Astrocyte (in vitro differentiated cells and primary cell): ENCODE measurements around the gene PARD3B. TPM values are rescaled to one million over a fixed set of nuclear protein-coding genes. Genes with fewer than 3 reads are reported as not detected.

Experiments used
- DNase-seq: peaks from one replicate; pipeline ENCODE4 v3.0.0-alpha.2; 2010; ENCODE audit warnings: low read depth
- FAIRE-seq: peaks from 2 replicates; lab custom pipeline; 2011; peaks lifted over from hg19 to GRCh38; lab: Jason Lieb, UNC
- H2AFZ ChIP-seq: 2 replicates; pipeline ENCODE4 v1.6.0; 2012; ENCODE audit warnings: low read depth, low read length, inconsistent platforms
- H3K27ac ChIP-seq: 2 replicates; pipeline ENCODE4 v1.5.1; 2011; ENCODE audit warnings: low read depth, low read length, inconsistent platforms
- H3K27me3 ChIP-seq: 2 replicates; pipeline ENCODE4 v1.6.0; 2011; ENCODE audit warnings: low read length, inconsistent platforms; ENCODE audit not compliant: insufficient read depth
- H3K36me3 ChIP-seq: 2 replicates; pipeline ENCODE4 v1.5.1; 2011; ENCODE audit warnings: low read length, inconsistent platforms; ENCODE audit not compliant: insufficient read depth
- H3K4me1 ChIP-seq: 2 replicates; pipeline ENCODE4 v1.5.1; 2011; ENCODE audit warnings: low read length, inconsistent platforms; ENCODE audit not compliant: insufficient read depth
- H3K4me2 ChIP-seq: 2 replicates; pipeline ENCODE4 v1.6.0; 2012; ENCODE audit warnings: low read length, inconsistent platforms
- H3K4me3 ChIP-seq: 2 replicates; pipeline ENCODE4 v1.5.1; 2011; ENCODE audit warnings: low read depth, mild to moderate bottlenecking, low read length, inconsistent platforms; ENCODE audit not compliant: insufficient read depth
- H3K79me2 ChIP-seq: 2 replicates; pipeline ENCODE4 v1.6.0; 2012; ENCODE audit warnings: mild to moderate bottlenecking, low read length, inconsistent platforms; ENCODE audit not compliant: insufficient read depth
- H3K9ac ChIP-seq: 2 replicates; pipeline ENCODE4 v1.6.0; 2012; ENCODE audit warnings: mild to moderate bottlenecking, low read length, inconsistent platforms
- H3K9me3 ChIP-seq: 2 replicates; pipeline ENCODE4 v1.5.1; 2012; ENCODE audit warnings: low read depth, mild to moderate bottlenecking, low read length, inconsistent platforms; ENCODE audit not compliant: insufficient read depth
- H4K20me1 ChIP-seq: 2 replicates; pipeline ENCODE4 v1.6.0; 2012; ENCODE audit warnings: low read length, inconsistent platforms; ENCODE audit not compliant: insufficient read depth
- H3K27ac Mint-ChIP-seq: one replicate; pipeline ENCODE4 v1.8.0; 2021; ENCODE audit warnings: mild to moderate bottlenecking, mixed read lengths; ENCODE audit not compliant: unreplicated experiment
- H3K27me3 Mint-ChIP-seq: one replicate; pipeline ENCODE4 v1.8.0; 2021; ENCODE audit warnings: low read depth, mixed read lengths; ENCODE audit not compliant: unreplicated experiment
- H3K36me3 Mint-ChIP-seq: one replicate; pipeline ENCODE4 v1.8.0; 2021; ENCODE audit warnings: low read depth, mixed read lengths; ENCODE audit not compliant: unreplicated experiment
- H3K4me1 Mint-ChIP-seq: one replicate; pipeline ENCODE4 v1.8.0; 2021; ENCODE audit warnings: low read depth, mixed read lengths; ENCODE audit not compliant: unreplicated experiment
- H3K4me3 Mint-ChIP-seq: one replicate; pipeline ENCODE4 v1.8.0; 2021; ENCODE audit warnings: mild to moderate bottlenecking, moderate library complexity, mixed read lengths; ENCODE audit not compliant: unreplicated experiment
- H3K9me3 Mint-ChIP-seq: one replicate; pipeline ENCODE4 v1.8.0; 2021; ENCODE audit warnings: mild to moderate bottlenecking, mixed read lengths; ENCODE audit not compliant: unreplicated experiment
- CTCF ChIP-seq: IDR thresholded peaks from 2 replicates; pipeline ENCODE4 v1.5.1; 2011; ENCODE audit warnings: low read depth, mild to moderate bottlenecking, inconsistent platforms, low read length, moderate library complexity; ENCODE audit not compliant: insufficient read depth
- EZH2 ChIP-seq: IDR thresholded peaks from 2 replicates; pipeline ENCODE4 v1.6.1; 2012; ENCODE audit warnings: mild to moderate bottlenecking, low read length, inconsistent platforms; ENCODE audit not compliant: insufficient read depth
- total RNA-seq: library from RNA; stranded (reverse); gene quantifications from 2 replicates; pipeline ENCODE4 v1.2.1, GENCODE V29; 2021

Gene PARD3B
- total RNA-seq, 1 donor from 2014 or later = 6.5 TPM

DNA sequence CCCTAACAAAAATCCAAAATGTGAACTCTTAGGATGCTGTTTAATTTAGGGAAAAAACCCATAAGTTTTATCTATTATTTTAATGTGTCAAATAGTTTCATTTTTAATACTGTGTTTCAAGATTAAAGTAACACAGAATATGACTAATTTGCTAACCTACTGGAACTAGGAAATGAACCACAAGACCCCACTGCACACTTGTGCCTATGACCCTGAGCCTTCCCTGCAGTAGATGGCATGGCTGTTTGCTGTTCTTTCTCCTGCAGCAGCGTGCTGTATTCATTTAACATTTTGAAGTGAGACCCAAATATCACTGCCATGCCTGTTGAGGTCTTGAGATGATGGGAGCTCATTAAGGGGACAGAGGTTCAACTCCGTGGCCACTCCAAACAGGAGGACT lies 571.9 kb downstream of the PARD3B start:
- Mint-ChIP-seq H3K9me3 (peaks cover 2% of the 10 kb centered on the region), H3K36me3 (no peaks in the 10 kb centered on the region), H3K4me1 (no peaks in the 10 kb centered on the region), H3K27ac (no peak overlapping the region), H3K4me3 (no peak overlapping the region), H3K27me3 (no peaks in the 10 kb centered on the region)
- Histone ChIP-seq H4K20me1 (no peaks in the 10 kb centered on the region), H3K36me3 (no peaks in the 10 kb centered on the region), H3K4me2 (no peak overlapping the region), H3K27me3 (no peaks in the 10 kb centered on the region), H3K4me3 (no peak overlapping the region), H3K79me2 (no peaks in the 10 kb centered on the region), H3K9ac (no peak overlapping the region), H2AFZ (no peak overlapping the region), H3K27ac (no peak overlapping the region), H3K9me3 (no peaks in the 10 kb centered on the region), H3K4me1 (no peaks in the 10 kb centered on the region)
- no peak for FAIRE-seq
- no peak for DNase-seq
- TF ChIP-seq CTCF = no peak
- no peak for TF ChIP-seq EZH2

- Mint-ChIP-seq H3K27ac (no peak overlapping the region), H3K9me3 (no peaks in the 10 kb centered on the region), H3K4me3 (no peak overlapping the region), H3K4me1 (no peaks in the 10 kb centered on the region), H3K36me3 (no peaks in the 10 kb centered on the region), H3K27me3 (no peaks in the 10 kb centered on the region)
- no peak overlapping the region for H3K4me3 ChIP-seq
- FAIRE-seq (no peak), DNase-seq (no peak)
- no peaks in the 10 kb centered on the region for H3K27me3 ChIP-seq
- no peaks in the 10 kb centered on the region for H4K20me1 ChIP-seq
- no peaks in the 10 kb centered on the region for H3K9me3 ChIP-seq
- H3K79me2 ChIP-seq = no peaks in the 10 kb centered on the region
- no peaks in the 10 kb centered on the region for H3K4me1 ChIP-seq
- no peaks in the 10 kb centered on the region for H3K36me3 ChIP-seq
- no peak for TF ChIP-seq EZH2
- no peak for TF ChIP-seq CTCF
- H3K4me2 ChIP-seq = no peak overlapping the region
- no peak overlapping the region for H3K9ac ChIP-seq
- no peak overlapping the region for H3K27ac ChIP-seq
- H2AFZ ChIP-seq = no peak overlapping the region
These were observed 573.9 kb downstream of the PARD3B start for GRCh38 chr2:205119136-205119535.

DNA sequence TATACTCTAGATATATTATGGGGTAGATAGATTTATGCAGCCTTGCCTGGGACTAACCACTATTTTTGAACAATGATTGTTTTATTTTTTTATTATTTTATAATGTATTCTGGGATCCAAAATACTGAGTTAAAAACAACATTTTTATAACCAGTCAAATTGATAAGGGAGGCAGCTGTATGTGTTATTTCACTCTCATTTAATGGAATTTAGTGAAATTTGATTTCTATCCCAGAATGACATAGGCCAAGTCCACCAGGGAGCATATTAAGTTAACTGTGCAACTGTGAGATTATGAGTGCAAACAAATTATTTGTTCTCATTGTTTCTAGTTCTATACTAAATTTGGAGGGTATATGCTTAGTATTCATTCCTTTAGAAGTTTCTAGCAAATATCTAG lies 583.5 kb downstream of the PARD3B start:
- no peak overlapping the region for H3K4me3 Mint-ChIP-seq
- no peaks in the 10 kb centered on the region for H3K9me3 Mint-ChIP-seq

More for the DNA sequence above, 583.5 kb downstream of the PARD3B start:
- Histone ChIP-seq H3K9ac (no peak overlapping the region), H3K9me3 (no peaks in the 10 kb centered on the region), H3K4me1 (no peaks in the 10 kb centered on the region), H3K27ac (no peak overlapping the region), H3K4me2 (no peak overlapping the region), H3K36me3 (no peaks in the 10 kb centered on the region), H3K4me3 (no peak overlapping the region), H2AFZ (no peak overlapping the region), H3K79me2 (no peaks in the 10 kb centered on the region), H3K27me3 (no peaks in the 10 kb centered on the region), H4K20me1 (no peaks in the 10 kb centered on the region)
- H3K27ac Mint-ChIP-seq = no peak overlapping the region
- TF ChIP-seq CTCF (no peak), EZH2 (no peak)
- H3K36me3 Mint-ChIP-seq = no peaks in the 10 kb centered on the region
- DNase-seq (no peak), FAIRE-seq (no peak)
- peaks cover 22% of the 10 kb centered on the region for H3K4me1 Mint-ChIP-seq
- H3K27me3 Mint-ChIP-seq = no peaks in the 10 kb centered on the region
